ENCODE results near the gene FSTL5.

The FSTL5 gene

DNA sequence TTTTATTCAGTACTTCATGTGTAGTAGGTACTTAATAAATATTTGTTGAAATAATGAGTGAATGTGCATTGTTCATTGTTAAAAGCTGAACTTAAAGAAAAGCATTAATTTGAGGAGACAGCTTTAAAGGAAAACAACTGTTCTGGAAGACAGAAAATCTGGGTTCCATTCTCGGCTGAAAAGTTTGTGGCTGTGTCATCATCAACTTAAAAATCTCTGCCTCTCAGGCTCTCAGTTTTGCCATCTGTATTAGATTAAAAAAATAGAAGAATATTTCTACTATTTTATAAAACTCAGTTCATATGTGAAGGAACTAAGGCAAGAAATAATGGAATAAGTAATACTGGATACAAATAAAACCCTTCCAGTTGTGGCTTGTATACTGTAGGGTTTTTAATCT lies 62.5 kb downstream of the FSTL5 start:
- no peak for DNase-seq (ENCODE audit: extremely low read depth, insufficient read length)
- Histone ChIP-seq H3K36me3 (ENCODE audit: control insufficient read depth, insufficient read depth, low read length) (no peaks in the 10 kb centered on the region), H3K4me3 (replicated peaks; ENCODE audit: low read depth, low read length) (no peak overlapping the region), H3K27me3 (replicated peaks; ENCODE audit: control insufficient read depth, insufficient read depth, low read length) (no peaks in the 10 kb centered on the region)
- TF ChIP-seq, protein P1, sequence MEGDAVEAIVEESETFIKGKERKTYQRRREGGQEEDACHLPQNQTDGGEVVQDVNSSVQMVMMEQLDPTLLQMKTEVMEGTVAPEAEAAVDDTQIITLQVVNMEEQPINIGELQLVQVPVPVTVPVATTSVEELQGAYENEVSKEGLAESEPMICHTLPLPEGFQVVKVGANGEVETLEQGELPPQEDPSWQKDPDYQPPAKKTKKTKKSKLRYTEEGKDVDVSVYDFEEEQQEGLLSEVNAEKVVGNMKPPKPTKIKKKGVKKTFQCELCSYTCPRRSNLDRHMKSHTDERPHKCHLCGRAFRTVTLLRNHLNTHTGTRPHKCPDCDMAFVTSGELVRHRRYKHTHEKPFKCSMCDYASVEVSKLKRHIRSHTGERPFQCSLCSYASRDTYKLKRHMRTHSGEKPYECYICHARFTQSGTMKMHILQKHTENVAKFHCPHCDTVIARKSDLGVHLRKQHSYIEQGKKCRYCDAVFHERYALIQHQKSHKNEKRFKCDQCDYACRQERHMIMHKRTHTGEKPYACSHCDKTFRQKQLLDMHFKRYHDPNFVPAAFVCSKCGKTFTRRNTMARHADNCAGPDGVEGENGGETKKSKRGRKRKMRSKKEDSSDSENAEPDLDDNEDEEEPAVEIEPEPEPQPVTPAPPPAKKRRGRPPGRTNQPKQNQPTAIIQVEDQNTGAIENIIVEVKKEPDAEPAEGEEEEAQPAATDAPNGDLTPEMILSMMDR (IDR thresholded peaks at IDR 0.05; ENCODE audit: insufficient read depth, low read length, poor library complexity, severe bottlenecking), result no peak

DNA sequence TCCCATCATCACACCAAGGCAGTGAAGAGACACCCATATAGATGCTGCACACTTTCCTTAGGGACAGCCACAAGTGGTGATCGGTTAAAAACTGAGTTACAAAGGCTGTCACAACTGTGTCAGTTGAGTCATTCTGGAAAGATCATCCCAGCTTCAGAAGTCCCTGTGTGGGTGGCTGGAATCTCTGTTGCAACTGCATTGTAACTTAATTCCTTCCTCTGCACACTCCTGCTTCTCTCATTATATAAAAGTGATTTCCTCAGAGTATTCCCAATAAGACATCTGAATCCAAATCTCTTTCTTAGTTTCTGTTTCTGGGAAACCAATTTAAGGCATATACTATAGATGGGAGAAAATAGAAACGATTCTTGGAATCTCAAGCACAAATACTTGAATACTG lies 88.1 kb downstream of the FSTL5 start:
- no peak for DNase-seq (ENCODE audit: extremely low read depth, insufficient read length)
- Histone ChIP-seq H3K27me3 (replicated peaks; ENCODE audit: control insufficient read depth, insufficient read depth, low read length) (no peaks in the 10 kb centered on the region), H3K36me3 (ENCODE audit: control insufficient read depth, insufficient read depth, low read length) (no peaks in the 10 kb centered on the region), H3K4me3 (replicated peaks; ENCODE audit: low read depth, low read length) (no peak overlapping the region)
- TF ChIP-seq, protein P1 (IDR thresholded peaks at IDR 0.05; ENCODE audit: insufficient read depth, low read length, poor library complexity, severe bottlenecking), result no peak

DNA sequence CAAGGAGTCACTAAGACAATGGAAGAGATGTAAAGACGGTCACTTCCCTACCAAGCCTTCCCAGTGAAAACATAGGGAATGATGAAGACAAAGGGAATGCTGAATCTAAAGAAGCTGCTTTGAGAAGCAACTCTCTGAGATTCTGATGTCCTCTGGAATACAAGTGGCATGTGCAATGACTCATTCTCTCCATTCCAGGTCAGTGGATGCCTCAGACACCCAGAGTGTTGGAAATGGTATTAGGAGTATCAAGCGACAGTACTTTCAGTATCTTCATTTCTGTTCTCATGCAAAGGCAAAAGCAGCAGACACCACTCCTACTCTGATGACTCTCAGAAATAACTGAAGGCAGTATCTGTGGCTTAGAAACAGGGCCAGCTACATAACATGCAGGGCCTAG lies 102.6 kb downstream of the FSTL5 start:
- DNase-seq (ENCODE audit: extremely low read depth, insufficient read length), result no peak
- Histone ChIP-seq H3K27me3 (replicated peaks; ENCODE audit: control insufficient read depth, insufficient read depth, low read length) (no peaks in the 10 kb centered on the region), H3K4me3 (replicated peaks; ENCODE audit: low read depth, low read length) (no peak overlapping the region), H3K36me3 (ENCODE audit: control insufficient read depth, insufficient read depth, low read length) (no peaks in the 10 kb centered on the region)
- TF ChIP-seq, protein P1 (IDR thresholded peaks at IDR 0.05; ENCODE audit: insufficient read depth, low read length, poor library complexity, severe bottlenecking), result no peak

DNA sequence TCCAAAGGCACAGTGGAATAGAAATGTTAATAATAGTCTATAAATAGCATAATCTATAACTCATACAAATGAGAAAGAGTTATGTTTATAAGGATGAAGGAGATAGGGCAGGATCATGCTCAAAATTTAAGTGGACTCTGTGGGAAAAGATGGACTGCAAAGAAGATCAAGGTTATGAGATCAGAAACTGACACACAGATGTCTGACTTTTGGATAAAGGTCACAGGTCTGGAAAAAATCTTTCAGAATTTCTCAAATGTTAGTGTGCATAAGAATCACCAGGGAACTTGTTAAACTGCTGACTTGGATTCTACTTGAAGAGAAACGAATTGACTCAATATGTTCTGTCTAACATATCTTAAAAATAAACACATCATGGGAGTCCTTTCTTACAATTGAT lies 104.1 kb downstream of the FSTL5 start:
- Histone ChIP-seq H3K27me3 (replicated peaks; ENCODE audit: control insufficient read depth, insufficient read depth, low read length) (no peaks in the 10 kb centered on the region), H3K4me3 (replicated peaks; ENCODE audit: low read depth, low read length) (no peak overlapping the region), H3K36me3 (ENCODE audit: control insufficient read depth, insufficient read depth, low read length) (no peaks in the 10 kb centered on the region)
- TF ChIP-seq, protein P1 (IDR thresholded peaks at IDR 0.05; ENCODE audit: insufficient read depth, low read length, poor library complexity, severe bottlenecking), result no peak
- no peak for DNase-seq (ENCODE audit: extremely low read depth, insufficient read length)

DNA sequence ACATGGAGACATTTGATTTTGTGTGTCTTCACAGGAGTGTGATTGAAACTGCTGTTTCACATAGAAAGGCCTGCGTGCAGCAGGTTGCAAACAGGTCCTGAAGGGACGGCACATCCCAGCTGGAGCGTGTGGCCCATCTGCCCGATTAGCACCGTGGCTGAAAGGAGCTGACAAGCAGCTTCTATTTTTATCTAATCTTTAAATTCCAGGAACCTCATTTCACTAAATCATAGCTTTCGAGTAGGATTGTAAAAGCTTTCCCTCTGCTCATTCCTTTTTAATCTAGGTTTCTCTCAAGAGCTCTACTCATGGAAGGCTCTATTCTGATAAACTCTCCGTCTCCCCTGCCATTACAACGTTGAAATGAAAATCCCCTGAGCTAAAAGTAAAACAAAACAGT lies 106.8 kb downstream of the FSTL5 start:
- Histone ChIP-seq H3K4me3 (replicated peaks; ENCODE audit: low read depth, low read length) (no peak overlapping the region), H3K36me3 (ENCODE audit: control insufficient read depth, insufficient read depth, low read length) (no peaks in the 10 kb centered on the region), H3K27me3 (replicated peaks; ENCODE audit: control insufficient read depth, insufficient read depth, low read length) (no peaks in the 10 kb centered on the region)
- DNase-seq (ENCODE audit: extremely low read depth, insufficient read length), result no peak
- TF ChIP-seq, protein P1 (IDR thresholded peaks at IDR 0.05; ENCODE audit: insufficient read depth, low read length, poor library complexity, severe bottlenecking), result no peak

DNA sequence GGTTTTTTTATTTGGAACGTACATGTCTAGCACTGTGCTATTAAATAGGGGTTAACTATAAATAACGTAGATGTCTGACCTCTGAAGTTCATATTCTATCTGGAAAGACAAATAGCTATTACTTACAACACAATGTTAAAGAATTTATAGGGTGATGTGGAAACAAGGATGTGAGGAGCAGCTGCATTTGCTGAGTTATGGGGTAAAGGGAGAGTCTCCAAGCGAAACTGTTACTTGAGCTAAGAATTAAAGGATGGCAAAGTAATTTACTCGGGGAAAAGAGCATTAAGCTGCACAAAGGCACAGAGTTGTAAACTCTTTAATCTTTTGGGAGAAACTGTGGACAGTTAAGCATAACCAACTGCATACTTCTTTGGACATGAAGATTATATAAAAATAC lies 117.7 kb downstream of the FSTL5 start:
- no peak for DNase-seq (ENCODE audit: extremely low read depth, insufficient read length)
- no peaks in the 10 kb centered on the region for H3K27me3 ChIP-seq (replicated peaks; ENCODE audit: control insufficient read depth, insufficient read depth, low read length)
- TF ChIP-seq, protein P1 (IDR thresholded peaks at IDR 0.05; ENCODE audit: insufficient read depth, low read length, poor library complexity, severe bottlenecking), result no peak
- H3K36me3 ChIP-seq (ENCODE audit: control insufficient read depth, insufficient read depth, low read length), result no peaks in the 10 kb centered on the region
- no peak overlapping the region for H3K4me3 ChIP-seq (replicated peaks; ENCODE audit: low read depth, low read length)

Measured in GM06990 (cell line).